ENCODE data around the gene NMT1. TPM values are rescaled to one million over a fixed set of nuclear protein-coding genes. Genes with fewer than 3 reads are reported as not detected.
A peak's percentile ranks its signal among the peaks of the same experiment; 100 is the strongest.

Gene NMT1
- total and polyA plus RNA-seq, 10 donors: 37.5 to 108 (median 63.9) TPM

DNA sequence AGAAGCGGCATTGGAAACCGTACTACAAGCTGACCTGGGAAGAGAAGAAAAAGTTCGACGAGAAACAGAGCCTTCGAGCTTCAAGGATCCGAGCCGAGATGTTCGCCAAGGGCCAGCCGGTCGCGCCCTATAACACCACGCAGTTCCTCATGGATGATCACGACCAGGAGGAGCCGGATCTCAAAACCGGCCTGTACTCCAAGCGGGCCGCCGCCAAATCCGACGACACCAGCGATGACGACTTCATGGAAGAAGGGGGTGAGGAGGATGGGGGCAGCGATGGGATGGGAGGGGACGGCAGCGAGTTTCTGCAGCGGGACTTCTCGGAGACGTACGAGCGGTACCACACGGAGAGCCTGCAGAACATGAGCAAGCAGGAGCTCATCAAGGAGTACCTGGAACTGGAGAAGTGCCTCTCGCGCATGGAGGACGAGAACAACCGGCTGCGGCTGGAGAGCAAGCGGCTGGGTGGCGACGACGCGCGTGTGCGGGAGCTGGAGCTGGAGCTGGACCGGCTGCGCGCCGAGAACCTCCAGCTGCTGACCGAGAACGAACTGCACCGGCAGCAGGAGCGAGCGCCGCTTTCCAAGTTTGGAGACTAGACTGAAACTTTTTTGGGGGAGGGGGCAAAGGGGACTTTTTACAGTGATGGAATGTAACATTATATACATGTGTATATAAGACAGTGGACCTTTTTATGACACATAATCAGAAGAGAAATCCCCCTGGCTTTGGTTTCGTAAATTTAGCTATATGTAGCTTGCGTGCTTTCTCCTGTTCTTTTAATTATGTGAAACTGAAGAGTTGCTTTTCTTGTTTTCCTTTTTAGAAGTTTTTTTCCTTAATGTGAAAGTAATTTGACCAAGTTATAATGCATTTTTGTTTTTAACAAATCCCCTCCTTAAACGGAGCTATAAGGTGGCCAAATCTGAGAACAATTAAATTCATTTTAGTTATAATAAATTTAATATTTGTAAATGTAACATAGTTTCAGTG, 88.8 kb downstream of the NMT1 start:
- H3K4me1 ChIP-seq: peaks cover 30 to 90% (median 55%) of the 10 kb centered on the region in 6 donors
- WGBS, 5 donors: 1 to 2% (median 2%) methylated on average over 49 to 56 of the region's 56 CpGs
- intact Hi-C loops (cut with DNase I; ENCODE audit: low total_unique reads): no loop called here

DNA sequence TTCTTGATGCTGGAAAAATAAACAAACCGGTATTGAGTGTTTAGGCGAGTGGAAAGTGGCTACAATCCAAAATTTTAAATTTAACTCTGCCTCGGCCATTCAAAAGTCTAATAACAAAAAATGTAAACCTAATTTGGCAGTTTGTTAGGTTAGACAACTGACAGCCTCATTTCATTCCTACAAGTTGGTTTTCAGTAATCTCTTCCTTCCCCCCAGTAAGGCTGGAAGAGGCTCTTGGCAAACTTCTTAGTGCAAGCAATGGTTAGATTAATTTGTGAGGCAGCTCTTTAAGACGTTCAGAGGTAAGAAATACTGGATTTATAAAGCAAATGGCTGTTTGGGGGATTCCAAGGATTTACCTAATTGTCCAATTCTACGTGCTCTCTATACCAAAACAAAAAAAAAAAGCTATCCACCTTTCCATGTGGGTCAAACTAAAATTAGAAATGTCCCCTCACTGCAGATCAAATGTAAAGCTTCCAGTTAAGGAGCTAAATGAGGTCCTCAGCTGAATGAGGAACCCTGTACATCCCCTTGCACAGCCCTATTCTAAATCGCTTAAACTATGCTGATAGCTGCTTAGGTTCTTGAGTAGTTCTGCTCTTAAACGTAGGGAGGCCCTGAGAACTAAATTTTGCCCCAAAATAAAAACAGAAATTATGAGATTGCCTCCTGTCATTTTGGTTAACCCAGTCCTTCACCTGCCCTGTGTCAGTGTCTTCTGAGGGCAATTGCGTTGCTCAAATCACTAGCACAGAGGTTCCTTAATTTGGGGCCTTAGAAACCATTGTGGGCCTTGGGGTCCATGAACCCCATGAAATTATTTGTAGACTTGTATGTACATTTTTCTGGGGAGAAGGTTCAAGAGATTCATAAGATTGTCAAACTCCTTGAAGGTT, 90.0 kb downstream of the NMT1 start:
- Histone ChIP-seq H3K27me3 (replicated peaks in 1 of 7) (no peaks in the 10 kb centered on the region), H3K9me3 (no peaks in the 10 kb centered on the region), H3K36me3 (peaks cover 0 to 14% (median 0%) of the 10 kb centered on the region in 6 donors), H3K27ac (peak overlapping the region; percentile 36 to 99 (median 96)), H3K4me3 (peak overlapping the region in 7 of 8 donors; percentile 2 to 88 (median 71)), H3K4me1 (peaks cover 27 to 90% (median 50%) of the 10 kb centered on the region in 6 donors)
- TF ChIP-seq POLR2A (IDR thresholded peaks at IDR 0.05) (no peak), CTCF (IDR thresholded peaks at IDR 0.05 in 8 of 11, conservative IDR thresholded peaks at IDR 0.05 in 3 of 11) (no peak), POLR2AphosphoS5 (IDR thresholded peaks at IDR 0.05) (no peak)
- DNase-seq: no peak
- intact Hi-C loops (cut with DNase I; ENCODE audit: low total_unique reads): no loop called here
- 32 to 61% (median 47%) methylated on average over 8 of the region's 8 CpGs for WGBS, 5 donors

More for the DNA sequence above, 88.8 kb downstream of the NMT1 start:
- peak; percentile 90 for DNase-seq
- Histone ChIP-seq H3K4me3 (peak overlapping the region; percentile 65 to 88 (median 72)), H3K27me3 (replicated peaks in 1 of 7) (no peaks in the 10 kb centered on the region), H3K36me3 (peaks cover 0 to 9% (median 0%) of the 10 kb centered on the region in 6 donors), H3K9me3 (no peaks in the 10 kb centered on the region), H3K27ac (peak overlapping the region; percentile 84 to 100 (median 99))
- no peak for TF ChIP-seq POLR2A (IDR thresholded peaks at IDR 0.05)
- peak; percentile 71 to 79 (median 73) for TF ChIP-seq POLR2AphosphoS5 (IDR thresholded peaks at IDR 0.05)
- TF ChIP-seq CTCF (IDR thresholded peaks at IDR 0.05 in 8 of 11, conservative IDR thresholded peaks at IDR 0.05 in 3 of 11): no peak

GRCh38 chr17:45155029-45155428, 93.9 kb downstream of the NMT1 start:
- peaks cover 46 to 100% (median 63%) of the 10 kb centered on the region in 6 donors for H3K4me1 ChIP-seq
- TF ChIP-seq POLR2A (IDR thresholded peaks at IDR 0.05) (no peak), POLR2AphosphoS5 (IDR thresholded peaks at IDR 0.05) (no peak), CTCF (IDR thresholded peaks at IDR 0.05 in 8 of 11, conservative IDR thresholded peaks at IDR 0.05 in 3 of 11) (no peak)

More at GRCh38 chr17:45155029-45155428, 93.9 kb downstream of the NMT1 start:
- Histone ChIP-seq H3K9me3 (no peaks in the 10 kb centered on the region), H3K36me3 (peaks cover 0 to 41% (median 0%) of the 10 kb centered on the region in 6 donors), H3K4me3 (no peak overlapping the region), H3K27ac (peak overlapping the region in 4 of 8 donors; percentile 3 to 48 (median 36)), H3K27me3 (replicated peaks in 1 of 7) (no peaks in the 10 kb centered on the region)
- DNase-seq: no peak
- 92 to 93% (median 92%) methylated on average over 4 of the region's 4 CpGs for WGBS, 5 donors
- intact Hi-C loops (cut with DNase I; ENCODE audit: low total_unique reads): no loop called here

Data from spleen (tissue), 11 donors.